CD4-positive, alpha-beta T cell treated with Interleukin-15 for 4 hours (primary cell): ENCODE data around the gene MT1G.
"Not testable (repeated sequence)": the region's sequence is repeated elsewhere in the genome, so short reads cannot be mapped to it uniquely, and the experiment has no call there.

Source experiments
- DNase-seq: peaks from one replicate; pipeline ENCODE4 v3.0.0-alpha.2; 2020; ENCODE audit warnings: low spot score

Gene MT1G

GRCh38 chr16:56637814-56638750, 29.8 kb downstream of the MT1G start, which contains the start of gene MT1A:
TSS of gene MT1A (plus strand) at chr16:56638666. CDS start at chr16:56638739, 73 bp downstream.
- no peak for DNase-seq

DNA sequence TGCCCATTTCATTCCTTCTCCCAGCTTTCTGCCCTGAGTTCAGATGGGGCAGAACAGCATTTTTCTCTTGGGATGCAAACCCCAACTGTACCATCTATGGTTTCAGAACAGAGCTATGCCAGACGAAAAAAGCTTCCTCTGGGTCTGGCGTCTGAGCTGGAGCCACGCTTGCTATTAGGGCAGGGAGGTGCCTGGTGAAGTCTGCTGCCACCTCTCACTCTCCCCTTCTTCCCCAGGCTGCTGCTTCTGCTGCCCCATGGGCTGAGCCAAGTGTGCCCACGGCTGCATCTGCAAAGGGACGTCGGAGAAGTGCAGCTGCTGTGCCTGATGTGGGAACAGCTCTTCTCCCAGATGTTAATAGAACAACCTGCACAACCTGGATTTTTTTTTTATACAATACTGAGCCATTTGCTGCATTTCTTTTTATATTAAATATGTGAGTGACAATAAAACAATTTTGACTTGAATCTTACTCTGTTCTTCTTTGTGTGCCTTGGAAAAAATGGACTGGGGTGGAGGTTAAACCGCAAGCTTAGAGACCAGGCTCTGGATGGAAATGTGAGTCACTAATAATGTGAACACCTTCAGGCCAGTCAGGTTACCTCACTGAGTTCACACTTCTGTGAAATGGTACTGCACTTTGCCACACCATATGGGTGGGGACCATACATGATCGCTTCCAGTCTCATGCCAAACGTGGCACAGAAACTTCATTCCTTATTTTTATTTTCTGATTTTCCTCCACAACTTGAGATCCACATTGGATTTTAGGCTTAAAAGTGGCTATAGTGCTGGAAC, 31.1 kb downstream of the MT1G start:
- no peak for DNase-seq

DNA sequence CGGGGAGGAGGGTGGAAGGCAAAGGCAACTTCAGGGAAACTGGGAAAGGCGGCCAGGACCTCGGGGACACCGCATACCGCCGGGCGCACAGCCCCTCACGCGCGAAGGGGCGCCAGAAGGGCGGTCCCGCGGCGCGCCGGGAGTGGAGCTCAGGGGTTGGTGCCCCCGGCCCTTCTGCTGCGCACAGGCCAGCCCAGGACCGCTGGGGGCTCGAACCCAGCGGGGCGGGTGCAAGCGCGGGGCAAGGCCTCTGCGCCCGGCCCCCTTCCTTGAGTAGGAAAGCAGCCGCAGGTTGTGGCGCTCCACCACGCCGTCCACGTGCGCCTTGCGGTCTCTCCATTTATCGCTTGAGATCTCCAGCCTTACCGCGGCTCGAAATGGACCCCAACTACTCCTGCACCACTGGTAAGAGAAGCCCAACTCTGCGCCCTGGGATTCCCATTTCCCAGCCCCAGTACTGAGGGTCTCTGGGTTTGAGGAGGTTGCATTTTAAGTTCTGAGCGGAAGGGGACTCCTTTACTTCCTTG, 32.4 kb downstream of the MT1G start:
- DNase-seq: no peak

DNA sequence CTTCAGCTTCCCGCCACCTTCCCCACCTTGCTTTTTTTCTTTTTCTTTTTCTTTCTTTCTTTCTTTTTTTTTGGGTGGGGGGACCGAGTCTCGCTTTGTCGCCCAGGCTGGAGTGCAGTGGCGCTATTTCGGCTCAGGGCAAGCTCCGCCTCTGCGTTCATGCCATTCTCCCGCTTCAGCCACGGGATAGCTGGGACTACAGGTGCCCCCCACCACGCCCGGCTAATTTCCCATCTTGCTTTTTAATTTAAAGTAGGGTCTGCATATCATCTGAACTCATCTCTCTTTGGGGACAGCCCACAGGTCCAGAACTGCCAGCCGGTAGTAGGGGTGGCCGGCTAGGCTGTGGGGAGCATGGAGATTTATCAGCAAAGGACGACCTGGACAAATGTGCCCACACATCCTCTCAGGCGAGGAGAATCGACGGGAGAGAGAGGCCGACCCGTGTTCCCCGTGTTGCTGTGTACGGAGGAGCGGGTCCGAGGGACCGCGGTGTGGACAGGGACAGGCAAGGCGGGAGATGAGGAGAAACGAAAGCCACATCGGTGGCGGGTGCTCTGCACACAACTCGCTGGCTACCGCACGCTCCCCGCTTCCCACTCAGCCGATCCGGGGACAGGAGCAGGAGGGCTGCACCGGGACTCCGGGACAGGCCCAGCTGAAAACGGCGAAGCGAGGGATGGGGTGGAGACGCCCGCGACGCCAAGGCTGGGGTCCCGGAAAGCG, 33.0 kb downstream of the MT1G start:
- no peak for DNase-seq

- DNase-seq: no peak
Measured at GRCh38 chr16:56633535-56633934, 34.3 kb downstream of the MT1G start.

- no peak for DNase-seq
Measured at GRCh38 chr16:56632848-56633365, 35.0 kb downstream of the MT1G start.

GRCh38 chr16:56632156-56632847, 35.6 kb downstream of the MT1G start, which contains the start of gene MT1M:
TSS of gene MT1M (plus strand) at chr16:56632659. CDS start at chr16:56632732, 73 bp downstream.
- no peak for DNase-seq

GRCh38 chr16:56631832-56632155, 36.1 kb downstream of the MT1G start:
- no peak for DNase-seq

GRCh38 chr16:56631197-56631596, 36.7 kb downstream of the MT1G start:
- no peak for DNase-seq

DNA sequence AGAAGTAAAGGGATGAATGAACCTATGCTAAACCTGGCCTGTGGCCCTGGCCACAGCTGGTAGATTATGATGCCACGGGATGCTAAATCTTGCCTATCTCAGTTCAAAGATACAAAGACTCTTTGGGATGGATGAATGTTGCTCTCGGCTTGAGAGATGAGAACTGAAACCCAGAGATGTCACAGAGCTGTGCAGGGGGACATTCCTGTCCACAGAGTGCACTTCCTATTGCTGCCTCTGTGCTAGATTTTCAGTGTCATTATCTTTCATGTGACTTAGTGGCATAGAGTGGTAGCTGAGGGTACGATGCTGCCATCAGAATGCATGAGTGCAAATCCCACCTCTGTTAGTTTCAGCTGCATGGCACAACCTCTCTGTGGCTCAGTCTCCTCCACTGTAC, 37.7 kb downstream of the MT1G start:
- DNase-seq: no peak

- no peak for DNase-seq
Measured at GRCh38 chr16:56629531-56629930, 38.3 kb downstream of the MT1G start.

GRCh38 chr16:56628486-56629350, 39.1 kb downstream of the MT1G start:
- DNase-seq: no peak

GRCh38 chr16:56626685-56627084, 41.2 kb downstream of the MT1G start:
- no peak for DNase-seq

DNA sequence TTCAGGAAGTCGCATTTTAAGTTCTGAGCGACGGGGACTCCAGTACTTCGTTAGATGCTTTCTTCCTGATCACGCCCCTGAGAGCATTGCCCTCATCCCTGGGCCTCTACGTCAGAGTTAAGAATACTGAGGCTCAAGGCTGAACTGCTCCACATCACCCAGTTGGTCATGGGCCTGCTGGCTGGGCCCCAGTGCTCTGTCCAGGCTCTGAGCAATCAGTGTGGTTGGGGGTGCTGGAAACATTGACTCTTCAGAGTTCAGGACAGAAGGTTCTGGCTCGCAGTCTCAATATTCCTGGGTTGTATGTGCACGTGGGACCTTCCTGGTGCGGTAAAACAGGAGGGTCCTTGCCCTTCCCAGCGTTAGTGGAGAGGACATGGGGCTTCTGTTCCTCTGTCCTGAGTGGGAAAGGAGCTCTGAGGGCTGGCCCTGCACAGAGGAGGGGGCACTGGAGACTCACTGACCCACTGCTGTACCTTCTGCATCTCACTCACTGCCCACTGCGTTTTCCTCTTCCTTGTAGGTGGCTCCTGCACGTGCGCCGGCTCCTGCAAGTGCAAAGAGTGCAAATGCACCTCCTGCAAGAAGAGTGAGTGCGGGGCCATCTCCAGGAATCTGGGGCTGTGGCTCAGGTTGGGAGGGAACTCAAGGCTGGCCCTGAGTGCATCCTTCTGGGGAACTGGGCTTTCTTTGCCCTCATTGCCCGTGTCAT, 41.8 kb downstream of the MT1G start:
- DNase-seq: no peak

DNA sequence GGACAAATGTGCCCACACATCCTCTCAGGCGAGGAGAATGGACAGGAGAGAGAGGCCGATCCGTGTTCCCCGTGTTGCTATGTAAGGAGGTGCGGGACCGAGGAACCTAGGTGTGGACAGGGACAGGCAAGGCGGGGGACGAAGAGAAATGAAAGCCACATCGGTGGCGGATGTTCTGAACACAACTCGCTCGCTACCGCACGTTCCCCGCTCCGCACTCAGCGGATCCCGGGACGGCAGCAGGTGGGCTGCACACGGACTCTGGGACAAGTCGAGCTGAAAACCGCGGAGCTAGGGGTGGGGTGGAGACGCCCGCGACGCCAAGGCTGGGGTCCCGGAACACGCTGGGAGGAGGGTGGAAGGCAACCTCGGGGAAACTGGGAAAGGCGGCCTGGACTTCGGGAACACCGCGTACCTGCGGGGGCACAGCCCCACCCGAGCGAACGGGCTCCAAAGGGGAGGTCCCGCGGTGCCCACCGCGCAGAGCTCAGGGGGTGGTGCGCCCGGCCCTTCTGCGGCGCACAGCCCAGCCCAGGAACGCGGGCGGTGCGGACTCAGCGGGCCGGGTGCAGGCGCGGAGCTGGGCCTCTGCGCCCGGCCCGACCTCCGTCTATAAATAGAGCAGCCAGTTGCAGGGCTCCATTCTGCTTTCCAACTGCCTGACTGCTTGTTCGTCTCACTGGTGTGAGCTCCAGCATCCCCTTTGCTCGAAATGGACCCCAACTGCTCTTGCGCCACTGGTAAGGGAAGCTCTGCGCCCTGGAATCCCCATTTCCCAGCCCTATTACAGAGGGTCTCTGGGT, 42.5 kb downstream of the MT1G start, which contains the start of gene MT1E:
MT1E (plus strand) TSS at position 642 of the 803 bp plus-strand sequence; CDS start at position 713, 71 bp downstream.
- no peak for DNase-seq

DNA sequence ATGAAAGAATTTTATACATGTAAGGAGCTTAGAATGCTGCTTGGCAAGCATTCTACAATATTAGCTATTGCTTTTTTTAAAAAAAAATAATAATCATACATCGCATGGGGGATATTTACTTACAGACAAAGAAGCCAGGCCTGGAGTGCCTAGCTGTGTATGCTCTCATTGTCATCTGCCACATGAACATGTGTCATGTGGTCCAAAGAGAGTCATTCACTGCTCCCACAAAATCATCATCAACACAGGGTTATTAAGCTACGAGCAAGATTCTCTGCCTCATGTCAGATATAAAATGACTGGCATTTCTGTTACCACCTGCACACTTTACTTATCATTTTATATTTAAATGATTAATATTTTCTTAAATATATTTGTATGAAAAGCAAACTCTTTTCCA, 44.2 kb downstream of the MT1G start:
- DNase-seq: no peak

- not testable (repeated sequence) for DNase-seq
Measured at GRCh38 chr16:56623184-56623583, 44.7 kb downstream of the MT1G start.

DNA sequence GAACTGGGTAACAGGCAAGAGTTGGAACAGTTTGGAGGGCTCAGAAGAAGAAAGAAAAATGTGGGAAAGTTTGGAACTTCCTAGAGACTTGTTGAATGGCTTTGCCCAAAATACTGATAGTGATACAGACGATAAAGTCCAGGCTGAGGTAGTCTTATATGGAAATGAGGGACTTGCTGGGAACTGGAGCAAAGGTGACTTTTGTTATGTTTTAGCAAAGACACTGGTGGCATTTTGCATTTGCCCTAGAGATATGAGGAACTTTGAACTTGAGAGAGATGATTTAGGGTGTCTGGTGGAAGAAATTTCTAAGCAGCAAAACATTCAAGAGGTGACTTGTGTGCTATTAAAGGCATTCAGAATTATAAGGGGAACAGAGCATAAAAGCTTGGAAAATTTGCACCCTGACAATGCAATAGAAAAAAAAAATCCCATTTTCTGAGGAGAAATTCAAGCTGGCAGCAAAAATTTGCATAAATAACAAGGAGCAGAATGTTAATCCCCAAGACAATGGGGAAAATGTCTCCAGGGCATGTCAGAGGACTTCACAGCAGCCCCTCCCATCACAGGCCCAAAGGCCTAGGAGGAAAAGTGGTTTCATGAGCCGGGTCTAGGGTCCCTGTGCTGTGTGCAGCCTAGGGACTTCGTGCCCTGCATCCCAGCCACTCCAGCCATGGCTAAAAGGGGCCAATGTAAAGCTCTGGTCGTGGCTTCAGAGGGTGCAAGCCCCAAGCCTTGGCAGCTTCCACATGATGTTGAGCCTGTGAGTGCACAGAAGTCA, 46.0 kb downstream of the MT1G start:
- not testable (repeated sequence) for DNase-seq
